ENCODE results near the gene MREG. TPM values are rescaled to one million over a fixed set of nuclear protein-coding genes. Genes with fewer than 3 reads are reported as not detected.

The MREG gene
- total RNA-seq, 1 donor from 2014 or later = 11.8 TPM

GRCh38 chr2:216043949-216044348 lies 30.6 kb upstream of the MREG start:
- Histone ChIP-seq H3K27ac (no peak overlapping the region), H3K9me3 (no peaks in the 10 kb centered on the region), H3K4me3 (no peak overlapping the region), H3K4me1 (no peaks in the 10 kb centered on the region), H3K36me3 (no peaks in the 10 kb centered on the region), H3K27me3 (no peaks in the 10 kb centered on the region)
- intact Hi-C loops (cut with DNase I) = no loop called here
- TF ChIP-seq POLR2A (IDR thresholded peaks at IDR 0.05) (no peak), POLR2AphosphoS5 (IDR thresholded peaks at IDR 0.05; ENCODE audit: insufficient read depth in 1 of 2, low read depth in 1 of 2) (no peak), CTCF (IDR thresholded peaks at IDR 0.05) (no peak)
- DNase-seq (ENCODE audit: extremely low spot score in 2 of 2) = no peak

GRCh38 chr2:216041438-216041837 lies 28.1 kb upstream of the MREG start:
- no peaks in the 10 kb centered on the region for H3K9me3 ChIP-seq
- TF ChIP-seq POLR2A (IDR thresholded peaks at IDR 0.05) = no peak
- TF ChIP-seq POLR2AphosphoS5 (IDR thresholded peaks at IDR 0.05; ENCODE audit: insufficient read depth in 1 of 2, low read depth in 1 of 2) = no peak
- TF ChIP-seq CTCF (IDR thresholded peaks at IDR 0.05) = no peak
- no peak overlapping the region for H3K27ac ChIP-seq
- intact Hi-C loops (cut with DNase I) = no loop called here
- no peaks in the 10 kb centered on the region for H3K4me1 ChIP-seq
- DNase-seq (ENCODE audit: extremely low spot score in 2 of 2) = no peak
- H3K4me3 ChIP-seq = no peak overlapping the region
- no peaks in the 10 kb centered on the region for H3K27me3 ChIP-seq
- no peaks in the 10 kb centered on the region for H3K36me3 ChIP-seq

- no peak for DNase-seq (ENCODE audit: extremely low spot score in 2 of 2)
- H3K4me1 ChIP-seq = no peaks in the 10 kb centered on the region
- intact Hi-C loops (cut with DNase I) = no loop called here
- no peak for TF ChIP-seq POLR2A (IDR thresholded peaks at IDR 0.05)
- no peak for TF ChIP-seq CTCF (IDR thresholded peaks at IDR 0.05)
- no peak for TF ChIP-seq POLR2AphosphoS5 (IDR thresholded peaks at IDR 0.05; ENCODE audit: insufficient read depth in 1 of 2, low read depth in 1 of 2)
- H3K27ac ChIP-seq = no peak overlapping the region
- no peaks in the 10 kb centered on the region for H3K27me3 ChIP-seq
- no peaks in the 10 kb centered on the region for H3K9me3 ChIP-seq
- no peaks in the 10 kb centered on the region for H3K36me3 ChIP-seq
- H3K4me3 ChIP-seq = no peak overlapping the region
Measured at GRCh38 chr2:216039918-216040317, 26.6 kb upstream of the MREG start.

- H3K36me3 ChIP-seq = no peaks in the 10 kb centered on the region
- H3K4me1 ChIP-seq = no peaks in the 10 kb centered on the region
- intact Hi-C loops (cut with DNase I) = no loop called here
- no peak overlapping the region for H3K4me3 ChIP-seq
- TF ChIP-seq POLR2A (IDR thresholded peaks at IDR 0.05) = no peak
- peak in 2 of 3 experiments; percentile 45 to 62 for TF ChIP-seq CTCF (IDR thresholded peaks at IDR 0.05)
- DNase-seq (ENCODE audit: extremely low spot score in 2 of 2) = no peak
- no peaks in the 10 kb centered on the region for H3K9me3 ChIP-seq
- no peaks in the 10 kb centered on the region for H3K27me3 ChIP-seq
- H3K27ac ChIP-seq = no peak overlapping the region
Measured at GRCh38 chr2:216034065-216034464, 20.7 kb upstream of the MREG start.

- Histone ChIP-seq H3K27me3 (no peaks in the 10 kb centered on the region), H3K27ac (no peak overlapping the region), H3K4me3 (no peak overlapping the region), H3K36me3 (no peaks in the 10 kb centered on the region), H3K9me3 (no peaks in the 10 kb centered on the region), H3K4me1 (no peaks in the 10 kb centered on the region)
- intact Hi-C loops (cut with DNase I) = no loop called here
- TF ChIP-seq CTCF (IDR thresholded peaks at IDR 0.05) (no peak), POLR2A (IDR thresholded peaks at IDR 0.05) (no peak), POLR2AphosphoS5 (IDR thresholded peaks at IDR 0.05; ENCODE audit: insufficient read depth in 1 of 2, low read depth in 1 of 2) (no peak)
- DNase-seq (ENCODE audit: extremely low spot score in 2 of 2) = no peak
Measured at GRCh38 chr2:216033403-216033802, 20.1 kb upstream of the MREG start.
